K562 (cell line): ENCODE data around the gene TM7SF3. TPM values are rescaled to one million over a fixed set of nuclear protein-coding genes. Genes with fewer than 3 reads are reported as not detected.

ENCODE experiments used
- DACH1 ChIP-seq: fragments of 450-650 bp; IDR thresholded peaks from 2 replicates; pipeline ENCODE4 v1.6.1; 2018; ENCODE audit not compliant: partially characterized antibody
- ELF2 ChIP-seq: fragments of 250-450 bp; sonication (Bioruptor Pico); IDR thresholded peaks from 2 replicates; pipeline ENCODE4 v1.5.0; 2021; ENCODE audit warnings: mild to moderate bottlenecking
- EWSR1 ChIP-seq: fragments of 450-650 bp; IDR thresholded peaks from 2 replicates; pipeline ENCODE4 v1.6.1; 2018; ENCODE audit warnings: borderline replicate concordance, mild to moderate bottlenecking, low read depth, moderate library complexity; ENCODE audit not compliant: partially characterized antibody
- GTF2A2 ChIP-seq: IDR thresholded peaks from 2 replicates; pipeline ENCODE4 v1.6.1; 2016; ENCODE audit warnings: mild to moderate bottlenecking, missing genetic modification characterization, missing compliant biosample characterization
- HDAC2 ChIP-seq: fragments of 450-650 bp; IDR thresholded peaks from 2 replicates; pipeline ENCODE4 v1.6.1; 2016; ENCODE audit warnings: mild to moderate bottlenecking
- HDAC3 ChIP-seq: fragments of 450-650 bp; IDR thresholded peaks from 2 replicates; pipeline ENCODE4 v1.6.1; 2018; ENCODE audit warnings: borderline replicate concordance, mild to moderate bottlenecking, moderate library complexity; ENCODE audit not compliant: partially characterized antibody
- HDAC6 ChIP-seq: IDR thresholded peaks from 2 replicates; pipeline ENCODE4 v1.6.1; 2012; ENCODE audit warnings: low read depth, mild to moderate bottlenecking, control low read depth, inconsistent platforms, low read length, moderate library complexity
- MEIS2 ChIP-seq: fragments of 450-650 bp; IDR thresholded peaks from 2 replicates; pipeline ENCODE4 v1.6.1; 2014; ENCODE audit warnings: mild to moderate bottlenecking; ENCODE audit not compliant: partially characterized antibody
- MTA1 ChIP-seq: fragments of 450-650 bp; IDR thresholded peaks from 2 replicates; pipeline ENCODE4 v1.6.1; 2017; ENCODE audit warnings: borderline replicate concordance
- NR3C1 ChIP-seq: sonication (generic); formaldehyde crosslinking; IDR thresholded peaks from 2 replicates; pipeline ENCODE4 v1.8.1; 2022; ENCODE audit warnings: missing genetic modification reagents
- PHF20 ChIP-seq: fragments of 450-650 bp; IDR thresholded peaks from 2 replicates; pipeline ENCODE4 v1.6.1; 2018; ENCODE audit not compliant: partially characterized antibody
- RBM34 ChIP-seq: fragments of 200-400 bp; formaldehyde crosslinking; IDR thresholded peaks from 2 replicates; pipeline ENCODE4 v1.6.1; 2018; ENCODE audit warnings: low read length, borderline replicate concordance; ENCODE audit not compliant: insufficient read depth
- SREBF1 ChIP-seq: fragments of 150-350 bp; IDR thresholded peaks from 2 replicates; pipeline ENCODE4 v1.6.1; 2014; ENCODE audit warnings: antibody characterized with exemption, low read depth, low read length, borderline replicate concordance
- SRF ChIP-seq, 2 experiments: fragments of 250-450, 450-650 bp in 1 of 2; sonication (Bioruptor Pico) in 1 of 2; sonication (generic) in 1 of 2; formaldehyde crosslinking; IDR thresholded peaks; 2 replicates each; pipeline versions ENCODE4 v1.5.0 to v1.5.1; 2020 to 2022; ENCODE audit warnings: mild to moderate bottlenecking in 1 of 2, missing genetic modification reagents in 1 of 2
- TEAD4 ChIP-seq, 2 experiments: sonication (generic) in 1 of 2; formaldehyde crosslinking in 1 of 2; IDR thresholded peaks; 2 replicates each; pipeline versions ENCODE4 v1.6.1 to v1.8.0; 2012 to 2022; ENCODE audit warnings: borderline replicate concordance in 1 of 2, inconsistent platforms in 1 of 2, low read length in 1 of 2, mild to moderate bottlenecking in 1 of 2, missing genetic modification reagents in 1 of 2
- ZNF445 ChIP-seq: fragments of 250-450 bp; sonication (Bioruptor Pico); IDR thresholded peaks from 2 replicates; pipeline ENCODE4 v1.4.0; 2020; ENCODE audit warnings: low read depth, mild to moderate bottlenecking, moderate library complexity
- ZNF551 ChIP-seq: fragments of 250-450 bp; sonication (Bioruptor Pico); IDR thresholded peaks from 2 replicates; pipeline ENCODE4 v1.5.0; 2021; ENCODE audit warnings: mild to moderate bottlenecking, moderate library complexity
- polyA plus RNA-seq, 8 experiments: library from polyadenylated mRNA; depleted of rRNA in 4 of 8; stranded (reverse) in 5 of 8; unstranded in 3 of 8; fragments of >200 nt; fragmentation: Nextera tagmentation in 2 of 8; fragmentation: Illumina TruSeq in 1 of 8; extraction: Ambion mirVana in 2 of 8; extraction: Trizol in 1 of 8; gene quantifications; 2 replicates each; pipeline versions ENCODE4 v1.2.1 to v1.2.3, GENCODE V29; 2011 to 2014; ENCODE audit warnings: inconsistent platforms in 1 of 8, missing spikeins in 1 of 8
- total RNA-seq, 7 experiments: library from RNA; depleted of rRNA in 6 of 7; stranded (reverse); fragments of >200 nt in 6 of 7; fragmentation: Illumina TruSeq in 2 of 7; extraction: Trizol in 2 of 7; gene quantifications; 2 replicates each; pipeline versions ENCODE4 v1.2.1 to v1.2.3, GENCODE V29; 2011 to 2021; ENCODE audit warnings: low replicate concordance in 1 of 7
- TF ChIP-seq, protein P1 (sequence below): fragments of 250-450 bp; sonication (Bioruptor Pico); IDR thresholded peaks from 2 replicates; pipeline ENCODE4 v1.4.0; 2020; ENCODE audit warnings: mild to moderate bottlenecking

Gene TM7SF3
- total and polyA plus RNA-seq, 9 of the 15 experiments (the other 6 are each of a cell fraction or from before 2014, with no cell fraction given) = 9.3 to 90.4 (median 24.8) TPM

DNA sequence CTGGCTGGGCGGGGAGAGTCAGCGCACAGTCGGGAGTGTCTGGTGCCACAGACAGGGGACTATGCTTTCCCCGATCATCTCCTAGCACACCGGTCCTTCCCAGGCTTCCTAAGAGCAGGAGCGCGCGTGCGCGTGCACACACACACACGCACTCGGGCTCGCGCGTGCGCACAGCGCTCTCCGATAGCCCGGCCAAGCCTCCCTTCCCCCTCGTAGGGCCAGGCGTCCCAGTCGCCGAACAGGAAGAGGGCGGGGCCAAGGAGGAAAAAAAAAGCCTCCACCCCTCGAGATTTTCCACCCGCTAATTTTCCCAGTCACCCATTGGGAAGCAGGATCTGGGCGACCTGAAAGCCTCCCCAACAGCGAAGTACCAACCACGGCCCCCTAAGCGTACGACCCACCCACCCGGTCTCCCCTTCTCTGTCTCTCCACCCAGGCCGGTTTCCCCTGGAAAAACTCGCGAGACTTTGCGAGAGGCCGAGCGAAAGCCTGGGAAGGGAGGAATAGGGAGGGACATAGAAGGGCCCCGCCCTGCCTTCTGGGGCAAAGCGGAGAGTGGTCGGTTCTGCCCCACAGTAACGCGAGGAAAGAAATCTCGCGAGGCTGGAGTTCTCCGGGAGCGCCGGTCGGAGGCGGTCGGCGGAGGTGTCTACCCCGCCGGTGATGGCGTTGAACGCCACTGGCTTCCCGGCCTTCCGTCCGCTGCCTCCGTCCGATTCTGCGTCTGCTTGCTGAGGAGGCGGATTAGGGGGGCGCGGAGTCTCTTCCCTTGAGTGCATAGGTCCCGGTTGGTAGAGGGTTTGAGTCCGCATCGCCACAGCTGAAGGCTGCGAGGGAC, 76.1 kb downstream of the TM7SF3 start, which contains the start of the genes FGFR1OP2 and INTS13 (continued):
- TF ChIP-seq, protein P1, sequence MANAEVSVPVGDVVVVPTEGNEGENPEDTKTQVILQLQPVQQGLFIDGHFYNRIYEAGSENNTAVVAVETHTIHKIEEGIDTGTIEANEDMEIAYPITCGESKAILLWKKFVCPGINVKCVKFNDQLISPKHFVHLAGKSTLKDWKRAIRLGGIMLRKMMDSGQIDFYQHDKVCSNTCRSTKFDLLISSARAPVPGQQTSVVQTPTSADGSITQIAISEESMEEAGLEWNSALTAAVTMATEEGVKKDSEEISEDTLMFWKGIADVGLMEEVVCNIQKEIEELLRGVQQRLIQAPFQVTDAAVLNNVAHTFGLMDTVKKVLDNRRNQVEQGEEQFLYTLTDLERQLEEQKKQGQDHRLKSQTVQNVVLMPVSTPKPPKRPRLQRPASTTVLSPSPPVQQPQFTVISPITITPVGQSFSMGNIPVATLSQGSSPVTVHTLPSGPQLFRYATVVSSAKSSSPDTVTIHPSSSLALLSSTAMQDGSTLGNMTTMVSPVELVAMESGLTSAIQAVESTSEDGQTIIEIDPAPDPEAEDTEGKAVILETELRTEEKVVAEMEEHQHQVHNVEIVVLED (CRISPR knock-in tag) = no peak
- TF ChIP-seq HDAC2 (0 out of 2 replicates have a peak, but pooled peaks have one; percentile 56), PHF20 (peak; percentile 59), ZNF445 (CRISPR knock-in tag) (no peak), SRF (CRISPR knock-in tag; IDR thresholded peaks at IDR 0.05) (peak in 1 of 2 experiments; percentile 87; a peak in 2 of 4 replicates), EWSR1 (no peak), DACH1 (no peak), HDAC3 (no peak), GTF2A2 (tag) (no peak), ELF2 (CRISPR knock-in tag) (peak; percentile 44), HDAC6 (no peak), NR3C1 (CRISPR knock-in tag) (no peak), TEAD4 (IDR thresholded peaks at IDR 0.05; ENCODE audit: low read length) (no peak), TEAD4 (CRISPR knock-in tag; IDR thresholded peaks at IDR 0.05; ENCODE audit: borderline replicate concordance) (no peak), SREBF1 (no peak), ZNF551 (no peak), RBM34 (no peak), MEIS2 (peak; percentile 96), MTA1 (no peak)
